Activated naive CD8-positive, alpha-beta T cell treated with anti-CD3 and anti-CD28 coated beads for 36 hours (primary cell): Measurements from ENCODE around the gene ADCY7. TPM values are rescaled to one million over a fixed set of nuclear protein-coding genes. Genes with fewer than 3 reads are reported as not detected.

ENCODE experiments used
- DNase-seq: peaks from one replicate; pipeline ENCODE4 v3.0.0; 2021
- H3K27ac Mint-ChIP-seq: one replicate; pipeline ENCODE4 v1.8.0; 2022; ENCODE audit warnings: mild to moderate bottlenecking, moderate library complexity, mixed read lengths
- H3K27me3 Mint-ChIP-seq: one replicate; pipeline ENCODE4 v1.8.0; 2022; ENCODE audit warnings: mild to moderate bottlenecking, mixed read lengths
- H3K36me3 Mint-ChIP-seq: one replicate; pipeline ENCODE4 v1.8.0; 2021; ENCODE audit warnings: mild to moderate bottlenecking, mixed read lengths
- H3K4me1 Mint-ChIP-seq: one replicate; pipeline ENCODE4 v1.8.0; 2021; ENCODE audit warnings: mixed read lengths
- H3K4me3 Mint-ChIP-seq: one replicate; pipeline ENCODE4 v1.8.0; 2022; ENCODE audit warnings: mild to moderate bottlenecking, moderate library complexity, mixed read lengths
- H3K9me3 Mint-ChIP-seq: one replicate; pipeline ENCODE4 v1.8.0; 2022; ENCODE audit warnings: mixed read lengths
- total RNA-seq, 2 experiments: library from RNA; stranded (reverse); gene quantifications; one replicate each; pipeline ENCODE4 v1.2.3, GENCODE V29; 2021

Gene ADCY7
- total RNA-seq, 2 experiments from 2014 or later = 72.3 to 73.1 TPM

GRCh38 chr16:50269769-50270509 lies 3.6 kb downstream of the ADCY7 start:
- peaks cover 74% of the 10 kb centered on the region for H3K4me1 Mint-ChIP-seq
- peak overlapping the region; percentile 82 for H3K27ac Mint-ChIP-seq
- H3K4me3 Mint-ChIP-seq = peak overlapping the region; percentile 22
- DNase-seq = no peak
- H3K36me3 Mint-ChIP-seq = peaks cover 25% of the 10 kb centered on the region
- H3K27me3 Mint-ChIP-seq = no peaks in the 10 kb centered on the region
- no peaks in the 10 kb centered on the region for H3K9me3 Mint-ChIP-seq

DNA sequence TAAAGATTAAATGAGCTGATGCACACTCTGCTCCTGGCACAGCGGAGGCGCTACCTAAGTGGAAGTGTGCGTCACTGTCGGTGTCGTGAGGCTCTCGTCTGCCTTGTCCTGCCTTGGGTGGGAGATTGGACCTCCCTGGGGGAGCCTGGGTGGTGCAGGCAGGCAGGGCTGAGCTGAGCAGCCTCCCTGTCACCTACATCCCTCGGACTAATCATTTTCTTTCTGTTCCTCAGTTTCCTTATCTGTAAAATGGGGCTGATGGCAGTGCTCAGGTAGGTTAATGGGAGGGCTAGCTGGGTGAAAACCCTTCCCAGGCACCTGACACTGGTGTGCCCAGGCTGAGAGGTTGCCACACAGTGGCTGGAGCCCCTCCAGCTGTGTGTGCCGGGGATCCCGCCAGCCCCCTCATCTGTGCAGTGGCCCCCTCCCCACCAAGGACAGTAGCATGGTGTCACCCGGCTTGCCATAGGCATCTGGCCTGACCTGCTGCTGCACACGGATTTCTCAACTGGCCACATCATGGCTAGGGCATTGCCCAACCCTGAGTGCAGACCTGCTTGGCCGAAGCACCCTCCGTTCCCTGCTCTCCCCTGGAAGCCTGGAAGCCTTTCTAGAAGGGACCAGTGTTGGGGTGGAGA lies 4.3 kb downstream of the ADCY7 start:
- H3K4me3 Mint-ChIP-seq = peak overlapping the region; percentile 29
- no peaks in the 10 kb centered on the region for H3K9me3 Mint-ChIP-seq
- DNase-seq = no peak
- peaks cover 31% of the 10 kb centered on the region for H3K36me3 Mint-ChIP-seq
- peak overlapping the region; percentile 82 for H3K27ac Mint-ChIP-seq
- peaks cover 75% of the 10 kb centered on the region for H3K4me1 Mint-ChIP-seq
- H3K27me3 Mint-ChIP-seq = no peaks in the 10 kb centered on the region

DNA sequence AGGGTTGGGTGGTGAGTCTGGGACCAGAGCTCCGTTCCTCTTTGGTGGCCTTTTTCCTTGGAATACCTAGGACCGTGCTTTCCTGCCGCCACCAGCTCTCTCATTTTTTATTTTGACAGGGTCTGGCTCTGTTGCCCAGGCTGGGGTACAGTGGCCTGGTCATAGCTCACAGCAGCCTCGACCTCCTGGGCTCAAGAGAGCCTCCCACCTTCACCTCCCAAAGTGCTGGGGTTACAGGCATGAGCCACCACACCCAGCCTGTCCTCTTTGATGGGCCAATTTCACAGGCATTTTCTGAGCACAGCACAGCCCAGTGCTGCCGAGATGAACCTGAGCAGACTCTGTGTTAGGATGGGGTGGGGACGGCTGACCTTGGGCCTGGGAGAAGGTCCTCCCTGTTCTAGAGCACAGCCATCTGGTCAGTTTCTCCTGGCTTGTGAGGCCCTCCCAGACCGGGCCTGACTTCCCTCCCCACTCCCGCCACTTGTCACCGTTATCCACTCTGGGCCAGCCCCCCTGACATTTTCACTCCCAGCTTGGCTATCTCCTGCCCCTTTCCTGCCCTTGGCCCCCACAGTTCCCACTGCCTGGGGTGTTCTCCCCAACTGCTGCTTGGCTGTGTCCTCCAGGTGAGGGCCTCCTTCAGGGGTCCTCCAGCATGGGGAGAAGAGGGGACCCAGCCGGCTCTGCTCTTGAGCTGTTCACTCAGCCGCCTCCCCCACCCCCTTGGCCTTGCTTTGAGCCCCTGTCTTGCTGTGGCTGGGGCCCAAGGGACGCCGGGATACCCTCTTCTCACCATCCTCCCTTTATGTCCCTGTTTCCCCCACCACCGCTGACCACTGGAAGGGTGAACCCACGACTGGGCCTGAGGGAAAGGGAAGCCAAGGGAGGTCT lies 5.0 kb downstream of the ADCY7 start:
- H3K4me1 Mint-ChIP-seq = peaks cover 72% of the 10 kb centered on the region
- H3K36me3 Mint-ChIP-seq = peaks cover 31% of the 10 kb centered on the region
- H3K27ac Mint-ChIP-seq = peak overlapping the region; percentile 30
- no peaks in the 10 kb centered on the region for H3K9me3 Mint-ChIP-seq
- H3K4me3 Mint-ChIP-seq = peak overlapping the region; percentile 37
- DNase-seq = no peak
- no peaks in the 10 kb centered on the region for H3K27me3 Mint-ChIP-seq

DNA sequence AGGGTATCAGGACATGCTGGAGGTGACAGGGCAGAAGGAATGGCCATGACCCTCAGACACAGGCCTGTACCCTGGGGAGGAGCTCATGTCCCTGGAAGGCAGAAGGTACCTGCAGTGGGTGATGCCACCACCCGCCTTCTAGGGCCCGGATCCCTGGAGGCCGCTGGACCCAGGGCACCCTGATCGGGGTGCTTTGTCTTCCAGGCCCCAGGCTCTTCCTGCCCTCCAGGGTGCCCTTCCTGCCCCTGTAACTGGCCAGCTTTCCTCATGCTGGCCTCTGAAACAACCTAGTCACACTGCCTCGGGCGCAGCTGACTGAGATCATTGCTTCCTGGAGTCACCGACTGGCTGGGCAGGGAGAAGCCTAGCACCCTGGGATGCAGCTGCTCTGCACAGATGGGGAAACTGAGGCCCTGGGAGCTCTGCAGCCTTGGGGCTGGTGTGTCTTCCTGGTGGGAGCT lies 5.8 kb downstream of the ADCY7 start:
- peaks cover 38% of the 10 kb centered on the region for H3K36me3 Mint-ChIP-seq
- H3K9me3 Mint-ChIP-seq = no peaks in the 10 kb centered on the region
- H3K27ac Mint-ChIP-seq = peak overlapping the region; percentile 99
- H3K4me3 Mint-ChIP-seq = no peak overlapping the region
- no peaks in the 10 kb centered on the region for H3K27me3 Mint-ChIP-seq
- peaks cover 78% of the 10 kb centered on the region for H3K4me1 Mint-ChIP-seq
- DNase-seq = no peak

DNA sequence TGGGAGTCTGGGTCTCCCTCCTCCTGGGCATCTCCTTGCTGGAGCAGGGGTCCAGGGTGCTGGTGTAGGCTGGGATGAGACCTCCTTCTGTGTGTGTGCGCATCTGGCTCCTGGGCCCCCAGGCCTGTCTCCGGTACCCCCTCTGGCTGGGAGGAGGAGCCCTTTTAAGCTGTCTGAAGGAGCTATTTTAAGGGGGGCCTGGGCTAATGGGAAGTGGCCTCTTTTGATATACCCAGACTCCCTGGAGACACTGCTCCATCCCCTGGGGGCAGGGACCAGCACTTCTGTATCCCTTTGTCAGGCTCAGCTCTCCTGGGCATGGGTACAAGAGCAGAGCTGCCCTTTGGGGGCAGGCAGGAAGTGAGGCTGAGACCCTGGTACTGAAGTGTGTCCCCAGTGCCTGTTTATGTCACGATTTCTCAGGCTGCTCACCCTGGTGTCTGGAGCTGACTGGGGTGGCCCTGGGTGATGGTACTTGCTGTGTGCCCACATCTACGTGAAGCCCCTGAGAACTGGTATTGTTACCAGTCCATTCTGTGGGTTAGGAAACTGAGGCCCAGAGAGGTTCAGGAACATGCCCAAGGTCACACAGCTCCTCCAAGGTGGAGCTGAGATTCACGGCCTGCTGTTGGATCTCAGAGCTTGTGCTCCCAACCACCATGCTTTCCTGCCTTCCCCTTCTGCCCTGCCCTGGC lies 6.5 kb downstream of the ADCY7 start:
- Mint-ChIP-seq H3K27ac (peak overlapping the region; percentile 99), H3K4me3 (peak overlapping the region; percentile 89), H3K4me1 (peaks cover 79% of the 10 kb centered on the region), H3K36me3 (peaks cover 40% of the 10 kb centered on the region), H3K27me3 (no peaks in the 10 kb centered on the region), H3K9me3 (no peaks in the 10 kb centered on the region)
- DNase-seq = no peak

DNA sequence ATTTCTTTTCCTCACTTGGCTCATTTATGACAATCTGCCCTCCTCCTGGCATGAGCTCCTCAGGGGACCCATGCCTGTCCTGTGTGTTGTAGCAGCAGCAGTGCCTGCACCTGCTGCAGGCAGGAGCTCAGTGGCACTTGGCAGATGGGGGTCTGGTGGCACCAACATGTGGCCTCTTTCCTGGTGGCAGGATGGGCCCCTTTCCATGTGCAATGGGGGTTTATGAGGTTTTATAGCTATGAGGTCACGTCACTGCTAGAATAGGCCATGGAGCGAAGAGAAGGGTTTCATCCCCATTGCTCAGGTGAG lies 7.0 kb downstream of the ADCY7 start:
- Mint-ChIP-seq H3K27ac (peak overlapping the region; percentile 99), H3K27me3 (no peaks in the 10 kb centered on the region), H3K36me3 (peaks cover 43% of the 10 kb centered on the region), H3K4me3 (peak overlapping the region; percentile 89), H3K4me1 (peaks cover 80% of the 10 kb centered on the region), H3K9me3 (no peaks in the 10 kb centered on the region)
- no peak for DNase-seq

DNA sequence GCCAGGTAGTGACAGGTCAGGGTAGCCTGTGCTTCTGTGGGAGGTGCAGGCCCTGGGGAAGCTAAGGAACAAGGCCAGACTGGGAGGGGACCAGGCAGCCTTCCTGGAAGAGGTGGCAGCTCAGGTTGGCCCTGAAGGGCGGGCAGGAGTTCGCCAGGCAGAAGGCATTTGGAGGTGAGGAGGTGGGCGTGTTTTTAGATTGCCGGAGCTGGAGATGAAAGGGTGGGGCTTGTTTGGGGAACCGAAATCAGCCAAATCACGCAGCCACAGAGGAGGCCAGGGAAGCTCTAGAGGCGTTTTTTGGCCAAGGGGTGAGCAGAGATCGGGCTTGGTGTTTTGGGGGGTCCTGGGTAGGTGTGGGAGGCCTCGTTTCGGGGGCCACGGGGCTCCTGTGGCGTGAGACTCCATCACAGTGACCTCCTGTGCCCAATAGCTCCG lies 7.6 kb downstream of the ADCY7 start:
- Mint-ChIP-seq H3K4me1 (peaks cover 81% of the 10 kb centered on the region), H3K27me3 (no peaks in the 10 kb centered on the region), H3K36me3 (peaks cover 43% of the 10 kb centered on the region), H3K9me3 (no peaks in the 10 kb centered on the region), H3K4me3 (peak overlapping the region; percentile 89), H3K27ac (peak overlapping the region; percentile 99)
- DNase-seq = peak; percentile 58

- peak overlapping the region; percentile 89 for H3K4me3 Mint-ChIP-seq
These were observed 8.2 kb downstream of the ADCY7 start for GRCh38 chr16:50274326-50275097.

GRCh38 chr16:50275098-50275415 lies 8.7 kb downstream of the ADCY7 start:
- no peaks in the 10 kb centered on the region for H3K27me3 Mint-ChIP-seq
- peaks cover 83% of the 10 kb centered on the region for H3K4me1 Mint-ChIP-seq
- no peak for DNase-seq
- peak overlapping the region; percentile 99 for H3K27ac Mint-ChIP-seq
- no peaks in the 10 kb centered on the region for H3K9me3 Mint-ChIP-seq
- H3K4me3 Mint-ChIP-seq = peak overlapping the region; percentile 89
- peaks cover 44% of the 10 kb centered on the region for H3K36me3 Mint-ChIP-seq

More at GRCh38 chr16:50274326-50275097, 8.2 kb downstream of the ADCY7 start:
- no peaks in the 10 kb centered on the region for H3K9me3 Mint-ChIP-seq
- H3K27ac Mint-ChIP-seq = peak overlapping the region; percentile 99
- H3K36me3 Mint-ChIP-seq = peaks cover 43% of the 10 kb centered on the region
- H3K27me3 Mint-ChIP-seq = no peaks in the 10 kb centered on the region
- peaks cover 83% of the 10 kb centered on the region for H3K4me1 Mint-ChIP-seq
- peak; percentile 68 for DNase-seq

GRCh38 chr16:50275428-50276325 lies 9.3 kb downstream of the ADCY7 start:
- Mint-ChIP-seq H3K27ac (peak overlapping the region; percentile 67), H3K27me3 (no peaks in the 10 kb centered on the region), H3K9me3 (peaks cover 3% of the 10 kb centered on the region), H3K4me3 (peak overlapping the region; percentile 89), H3K36me3 (peaks cover 48% of the 10 kb centered on the region), H3K4me1 (peaks cover 83% of the 10 kb centered on the region)
- DNase-seq = no peak

GRCh38 chr16:50276326-50276640 lies 9.9 kb downstream of the ADCY7 start:
- Mint-ChIP-seq H3K27ac (peak overlapping the region; percentile 81), H3K27me3 (no peaks in the 10 kb centered on the region), H3K4me1 (peaks cover 80% of the 10 kb centered on the region), H3K36me3 (peaks cover 45% of the 10 kb centered on the region), H3K9me3 (peaks cover 3% of the 10 kb centered on the region), H3K4me3 (no peak overlapping the region)
- DNase-seq = no peak

DNA sequence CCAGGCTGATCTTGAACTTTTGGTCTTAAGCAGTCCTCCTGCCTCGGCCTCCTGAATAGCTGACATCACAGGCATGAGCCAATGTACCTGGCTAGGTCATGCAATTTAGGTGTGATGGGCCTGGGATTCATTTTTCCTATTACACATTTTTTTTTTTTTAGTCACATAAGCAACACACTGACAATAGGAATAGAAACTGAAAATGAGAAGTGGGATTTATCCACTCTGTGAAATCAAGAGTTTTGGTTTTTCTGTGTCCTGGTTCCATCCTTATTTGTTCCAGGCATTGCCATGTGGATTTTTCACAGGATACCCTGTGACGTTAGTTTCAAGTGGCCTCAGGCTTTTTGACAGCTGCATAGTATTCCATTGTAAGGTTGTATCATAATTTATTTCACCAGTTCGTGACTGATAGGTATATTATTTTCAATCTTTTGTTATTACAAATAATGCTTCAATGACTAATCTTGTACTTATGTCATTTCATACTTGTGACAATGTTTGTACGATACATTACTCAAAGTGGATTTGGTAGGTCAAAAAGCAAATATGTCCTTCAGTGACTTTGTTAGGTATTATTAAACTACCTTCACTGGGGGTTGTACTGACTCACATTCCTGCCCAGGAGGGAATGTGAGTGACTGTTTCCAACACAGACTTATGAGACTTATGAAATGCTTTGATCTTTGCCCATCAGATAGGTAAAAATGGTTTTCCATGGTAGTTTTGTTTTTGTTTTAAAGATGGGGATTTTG lies 10.6 kb downstream of the ADCY7 start:
- Mint-ChIP-seq H3K4me1 (peaks cover 78% of the 10 kb centered on the region), H3K27me3 (no peaks in the 10 kb centered on the region), H3K4me3 (peak overlapping the region; percentile 35), H3K9me3 (peaks cover 3% of the 10 kb centered on the region), H3K36me3 (peaks cover 45% of the 10 kb centered on the region), H3K27ac (peak overlapping the region; percentile 81)
- DNase-seq = no peak

- Mint-ChIP-seq H3K27ac (peak overlapping the region; percentile 81), H3K9me3 (peaks cover 3% of the 10 kb centered on the region), H3K27me3 (no peaks in the 10 kb centered on the region), H3K36me3 (peaks cover 50% of the 10 kb centered on the region), H3K4me1 (peaks cover 80% of the 10 kb centered on the region), H3K4me3 (peak overlapping the region; percentile 35)
- no peak for DNase-seq
These were observed 11.9 kb downstream of the ADCY7 start for GRCh38 chr16:50278251-50278650.
